RWPE1 (cell line): ENCODE measurements around the gene TMC1.
"Not testable (repeated sequence)": the region's sequence is repeated elsewhere in the genome, so short reads cannot be mapped to it uniquely, and the experiment has no call there.

Experiments used
- CTCF ChIA-PET: fragments of 350-600 bp; sonication (Branson Sonifier 250); formaldehyde crosslinking; extraction: SDS; loops from one replicate; lab custom pipeline; 2021; lab: Yijun Ruan, JAX
- POLR2A ChIA-PET: fragments of 400-600 bp; formaldehyde crosslinking; extraction: SDS; loops from one replicate; lab custom pipeline; 2020; ENCODE audit warnings: antibody characterized with exemption; ENCODE audit not compliant: low non-redundant PET; lab: Yijun Ruan, JAX
- DNase-seq: peaks from one replicate; pipeline ENCODE4 v3.0.0; 2012; ENCODE audit warnings: low spot score
- H3K27ac ChIP-seq: fragments of 450-650 bp; 2 replicates; pipeline ENCODE4 v1.5.1; 2017
- TF ChIP-seq, protein P1 (sequence below): fragments of 450-650 bp; conservative IDR thresholded peaks from 2 replicates; pipeline ENCODE4 v1.5.1; 2017; ENCODE audit warnings: low read depth, mild to moderate bottlenecking

TMC1 gene

DNA sequence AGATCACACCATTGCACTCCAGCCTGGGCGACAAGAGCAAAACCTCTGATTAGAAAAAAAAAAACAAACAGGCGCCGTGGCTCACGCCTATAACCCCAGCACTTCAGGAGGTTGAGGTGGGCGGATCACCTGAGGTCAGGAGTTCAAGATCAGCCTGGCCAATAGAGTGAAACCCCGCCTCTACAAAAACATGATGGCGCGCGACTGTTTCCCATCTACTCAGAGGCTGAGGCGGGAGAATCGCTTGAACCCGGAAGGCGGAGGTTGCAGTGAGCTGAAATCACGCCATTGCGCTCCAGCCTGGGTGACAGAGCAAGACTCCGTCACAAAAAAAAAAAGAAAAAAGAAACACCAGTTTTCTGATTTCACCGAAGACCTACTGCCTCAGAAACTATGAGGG lies at the start of gene TMC1:
TMC1 (plus strand) TSS at position 193 of the 400 bp plus-strand sequence. CDS start 127,041 bp downstream, outside the sequence.
- CTCF ChIA-PET, H3K27ac ChIP-seq, POLR2A ChIA-PET: not testable (repeated sequence)

DNA sequence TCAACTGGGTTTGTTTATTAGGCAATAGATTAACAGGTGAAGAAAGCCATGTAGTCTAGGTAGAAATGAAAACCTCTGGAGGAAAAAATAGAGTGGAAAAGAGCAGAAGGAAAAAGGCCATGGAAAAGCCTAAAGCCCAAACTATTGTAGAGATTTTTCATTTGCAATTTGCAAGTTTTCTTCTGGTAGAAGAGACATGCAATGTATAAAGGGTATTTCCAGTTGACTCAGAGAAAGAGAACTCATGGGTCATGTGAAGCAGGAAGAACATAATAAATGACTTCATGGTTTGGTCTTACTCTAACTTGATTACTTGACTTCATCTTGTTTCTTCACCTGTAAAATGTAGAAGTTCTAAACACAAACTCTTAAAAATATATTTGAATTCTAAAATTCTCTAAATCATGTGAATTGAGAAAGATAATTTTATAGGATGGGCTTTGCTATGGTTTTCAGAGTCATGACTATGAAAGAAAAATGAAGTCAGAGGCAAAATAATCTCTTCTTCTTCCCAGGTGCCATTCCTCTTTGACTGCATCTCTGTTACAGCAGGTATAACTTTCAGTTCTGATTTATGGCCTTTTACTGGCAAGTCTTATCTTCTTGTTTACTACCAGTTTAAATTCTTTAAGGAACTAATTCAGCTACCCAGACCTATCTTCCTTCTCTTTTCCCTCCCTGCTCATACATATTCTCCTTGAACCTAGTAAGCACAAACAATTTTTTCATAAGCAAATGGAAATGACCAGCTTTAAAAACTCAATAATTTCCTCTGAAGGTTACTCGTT lies 47.7 kb upstream of the TMC1 start:
- CTCF ChIA-PET: interaction anchor here (0.6 kb wide), 1 partner anchor 163 kb away, joined by 3 read pairs; no protein-coding TSS in a partner anchor
- H3K27ac ChIP-seq: no peak overlapping the region
- POLR2A ChIA-PET: no interaction called here
- TF ChIP-seq, protein P1, sequence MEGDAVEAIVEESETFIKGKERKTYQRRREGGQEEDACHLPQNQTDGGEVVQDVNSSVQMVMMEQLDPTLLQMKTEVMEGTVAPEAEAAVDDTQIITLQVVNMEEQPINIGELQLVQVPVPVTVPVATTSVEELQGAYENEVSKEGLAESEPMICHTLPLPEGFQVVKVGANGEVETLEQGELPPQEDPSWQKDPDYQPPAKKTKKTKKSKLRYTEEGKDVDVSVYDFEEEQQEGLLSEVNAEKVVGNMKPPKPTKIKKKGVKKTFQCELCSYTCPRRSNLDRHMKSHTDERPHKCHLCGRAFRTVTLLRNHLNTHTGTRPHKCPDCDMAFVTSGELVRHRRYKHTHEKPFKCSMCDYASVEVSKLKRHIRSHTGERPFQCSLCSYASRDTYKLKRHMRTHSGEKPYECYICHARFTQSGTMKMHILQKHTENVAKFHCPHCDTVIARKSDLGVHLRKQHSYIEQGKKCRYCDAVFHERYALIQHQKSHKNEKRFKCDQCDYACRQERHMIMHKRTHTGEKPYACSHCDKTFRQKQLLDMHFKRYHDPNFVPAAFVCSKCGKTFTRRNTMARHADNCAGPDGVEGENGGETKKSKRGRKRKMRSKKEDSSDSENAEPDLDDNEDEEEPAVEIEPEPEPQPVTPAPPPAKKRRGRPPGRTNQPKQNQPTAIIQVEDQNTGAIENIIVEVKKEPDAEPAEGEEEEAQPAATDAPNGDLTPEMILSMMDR: no peak
- DNase-seq: no peak

More for the DNA sequence above, at the start of gene TMC1:
- not testable (repeated sequence) for DNase-seq

DNA sequence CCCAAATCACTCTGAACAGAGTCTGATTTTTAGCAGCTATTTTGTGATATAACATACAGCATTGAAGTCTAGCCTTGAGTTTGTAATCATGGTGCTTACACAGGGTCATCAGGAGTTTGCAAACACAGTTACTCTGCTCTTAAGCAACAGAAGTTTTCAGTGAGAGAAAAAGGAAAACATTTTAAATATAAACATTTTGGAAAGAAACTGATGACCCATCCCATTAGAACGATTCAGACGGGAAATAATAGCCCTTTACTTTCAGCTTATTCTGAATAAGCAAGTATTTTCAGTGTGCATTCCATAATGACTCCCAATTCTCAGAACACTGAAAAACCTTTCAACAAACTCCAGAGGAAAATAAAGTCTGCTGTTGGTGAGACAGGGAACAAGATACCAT lies 46.7 kb upstream of the TMC1 start:
- H3K27ac ChIP-seq: no peak overlapping the region
- CTCF ChIA-PET: interaction anchor here (0.6 kb wide), 1 partner anchor 121 kb away, joined by 4 read pairs; no protein-coding TSS in a partner anchor
- POLR2A ChIA-PET: no interaction called here
- TF ChIP-seq, protein P1: no peak
- DNase-seq: no peak

DNA sequence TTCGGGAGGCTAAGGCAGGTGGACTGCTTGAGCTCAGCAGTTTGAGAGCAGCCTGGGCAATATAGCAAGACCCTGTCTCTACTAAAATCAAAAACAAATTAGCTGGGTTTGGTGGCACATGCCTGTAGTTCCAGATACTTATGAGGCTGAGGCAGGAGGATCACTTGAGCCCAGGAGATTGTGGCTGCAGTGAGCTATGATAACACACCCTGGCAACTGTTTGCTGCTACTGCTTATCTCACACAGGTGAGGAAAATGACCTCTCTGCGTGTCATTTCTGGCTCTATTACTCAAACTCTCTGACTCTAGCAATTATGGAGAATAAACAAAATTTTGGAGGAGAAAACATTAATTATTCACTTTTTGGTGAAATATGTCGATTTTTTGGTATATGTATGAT lies 45.3 kb upstream of the TMC1 start:
- ChIA-PET POLR2A (interaction anchor here (0.6 kb wide), 1 partner anchor 111 kb away, joined by 4 read pairs; the partner anchor contains the start of gene ZFAND5), CTCF (interaction anchor here (0.5 kb wide), 1 partner anchor 101 kb away, joined by 6 read pairs; no protein-coding TSS in a partner anchor)
- TF ChIP-seq, protein P1: no peak
- H3K27ac ChIP-seq: no peak overlapping the region
- no peak for DNase-seq

DNA sequence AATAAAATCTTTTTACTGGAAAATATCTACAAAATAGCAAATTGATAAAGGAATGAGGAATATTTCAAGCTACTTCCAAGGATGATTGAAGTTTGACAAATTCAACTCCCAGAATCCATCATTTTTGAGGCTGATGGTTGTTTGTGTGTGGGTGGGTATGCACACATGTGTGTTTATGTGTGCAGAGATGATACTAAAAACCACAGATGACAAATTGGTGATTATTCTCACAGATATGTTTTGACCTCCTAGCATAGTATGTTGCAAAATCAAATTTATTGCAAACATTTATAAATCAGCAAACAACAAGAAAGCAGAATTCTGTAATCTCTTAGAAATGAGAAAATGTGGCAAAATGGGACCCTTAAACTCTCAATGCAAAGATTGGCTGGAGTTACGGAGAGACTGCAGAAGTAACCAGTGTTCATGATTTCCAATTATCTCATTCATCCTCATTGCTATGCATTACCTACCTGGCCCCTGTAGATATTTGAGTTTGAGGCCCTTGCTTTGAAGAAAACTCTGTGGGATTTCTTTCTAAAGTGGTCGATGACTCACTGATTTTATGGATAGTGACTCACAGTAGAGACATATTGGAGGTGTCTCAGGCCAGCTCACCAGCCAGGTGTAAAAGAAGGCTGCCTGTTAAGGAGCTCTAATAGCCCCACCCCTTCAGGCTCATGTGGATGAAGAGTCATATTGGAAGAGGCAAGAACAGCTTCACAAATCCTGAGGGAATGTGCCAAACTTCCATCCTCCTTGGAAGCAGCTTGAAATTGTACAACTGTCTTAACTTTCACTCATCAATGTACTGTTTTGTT lies 44.6 kb upstream of the TMC1 start:
- TF ChIP-seq, protein P1: no peak
- DNase-seq: peak; percentile 94
- ChIA-PET CTCF (no interaction called here), POLR2A (interaction anchor here (1.5 kb wide), 1 partner anchor 112 kb away, joined by 4 read pairs; the partner anchor contains the start of gene ZFAND5)
- no peak overlapping the region for H3K27ac ChIP-seq

DNA sequence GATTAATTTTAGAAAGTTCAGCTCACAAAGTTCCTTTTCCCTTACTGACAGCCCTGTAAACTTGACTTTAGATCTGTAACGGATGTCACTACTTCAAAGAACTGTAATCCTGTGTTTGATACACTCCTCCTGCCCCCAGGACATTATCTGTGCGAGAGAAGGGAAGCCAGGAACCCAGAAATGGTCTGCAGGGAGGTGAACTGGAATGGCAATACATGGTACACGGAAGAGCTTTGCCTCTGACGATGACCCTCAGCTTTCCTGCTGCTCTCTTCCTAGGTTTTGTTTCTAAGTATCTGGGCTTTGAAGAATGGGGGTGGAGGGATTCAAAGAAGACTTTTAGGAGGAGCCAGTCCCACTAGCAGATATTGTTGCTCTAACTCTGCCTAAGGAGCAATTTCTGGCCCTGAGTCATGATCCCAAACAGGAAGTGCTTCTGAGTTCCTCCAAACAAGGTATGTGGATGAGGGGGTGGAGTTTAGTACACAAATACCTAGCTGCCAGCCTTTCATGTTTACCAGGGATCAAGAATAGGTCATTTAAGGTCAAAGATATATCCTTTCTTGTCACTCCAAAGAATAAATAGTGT lies 43.4 kb upstream of the TMC1 start:
- TF ChIP-seq, protein P1: no peak
- peak overlapping the region; percentile 61 for H3K27ac ChIP-seq
- POLR2A ChIA-PET: interaction anchor here (0.7 to 1.5 kb wide), 2 partner anchors 34 to 113 kb away, joined by 3 to 4 read pairs; partner anchors contain the start of gene ZFAND5
- DNase-seq: peak; percentile 92
- CTCF ChIA-PET: interaction anchor here (0.7 kb wide), 1 partner anchor 51 kb away, joined by 5 read pairs; no protein-coding TSS in a partner anchor
